ENCODE data around the gene TIGD3. TPM values are rescaled to one million over a fixed set of nuclear protein-coding genes. Genes with fewer than 3 reads are reported as not detected.

Gene TIGD3
- total RNA-seq, result 0.08 TPM in 1 of 2 replicates, not detected in the other

DNA sequence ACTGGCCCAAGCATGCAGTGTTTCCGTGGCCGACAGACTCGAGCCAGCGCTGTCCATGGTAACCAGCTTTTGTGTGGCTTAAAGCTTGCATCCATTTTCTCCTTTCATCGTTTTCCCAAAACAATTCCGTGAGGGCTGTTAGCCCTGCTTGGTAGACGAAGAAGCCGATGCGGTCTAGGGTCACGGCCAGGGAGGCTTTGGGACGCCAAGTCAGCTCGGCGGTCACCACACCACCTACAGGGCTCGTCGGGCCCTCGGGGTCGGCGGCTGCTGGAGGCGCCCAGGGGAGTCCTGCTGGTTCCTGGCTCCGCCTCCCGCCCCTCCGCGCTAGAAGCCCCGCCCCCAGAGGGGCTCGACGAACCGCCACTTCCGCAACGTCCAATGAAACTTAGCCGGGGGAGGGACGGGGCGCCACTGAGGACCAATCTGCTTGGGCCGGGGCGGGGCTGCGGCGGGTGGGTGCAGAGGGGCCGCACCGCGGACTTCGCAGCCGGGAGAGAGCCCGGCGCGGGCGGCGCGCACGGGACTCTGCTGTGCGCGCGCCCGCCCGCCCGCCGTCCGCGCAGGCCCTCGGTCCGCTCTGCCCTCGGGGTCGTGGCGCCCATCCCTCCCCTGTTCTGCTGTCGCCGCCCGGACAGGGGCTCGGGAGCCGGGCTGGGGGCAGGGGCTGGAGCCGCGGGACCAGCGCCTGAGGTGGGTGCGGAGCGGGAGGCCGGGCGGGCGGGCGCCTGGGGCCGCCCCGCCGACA lies at the start of gene TIGD3:
Gene TIGD3 (plus strand): TSS at position 487 of the 748 bp plus-strand sequence. CDS start 1,058 bp downstream, outside the sequence.

GRCh38 chr11:65314501-65315203 lies 39.9 kb upstream of the TIGD3 start, which contains the start of gene CDC42EP2:
TSS of gene CDC42EP2 (plus strand) at chr11:65314866. CDS start at chr11:65320899, 6,033 bp downstream.

GRCh38 chr11:65382033-65382803 lies 27.7 kb downstream of the TIGD3 start, which contains the start of gene SLC25A45:
TSS of gene SLC25A45 (minus strand) at chr11:65382646. CDS start at chr11:65381951, 695 bp downstream.

DNA sequence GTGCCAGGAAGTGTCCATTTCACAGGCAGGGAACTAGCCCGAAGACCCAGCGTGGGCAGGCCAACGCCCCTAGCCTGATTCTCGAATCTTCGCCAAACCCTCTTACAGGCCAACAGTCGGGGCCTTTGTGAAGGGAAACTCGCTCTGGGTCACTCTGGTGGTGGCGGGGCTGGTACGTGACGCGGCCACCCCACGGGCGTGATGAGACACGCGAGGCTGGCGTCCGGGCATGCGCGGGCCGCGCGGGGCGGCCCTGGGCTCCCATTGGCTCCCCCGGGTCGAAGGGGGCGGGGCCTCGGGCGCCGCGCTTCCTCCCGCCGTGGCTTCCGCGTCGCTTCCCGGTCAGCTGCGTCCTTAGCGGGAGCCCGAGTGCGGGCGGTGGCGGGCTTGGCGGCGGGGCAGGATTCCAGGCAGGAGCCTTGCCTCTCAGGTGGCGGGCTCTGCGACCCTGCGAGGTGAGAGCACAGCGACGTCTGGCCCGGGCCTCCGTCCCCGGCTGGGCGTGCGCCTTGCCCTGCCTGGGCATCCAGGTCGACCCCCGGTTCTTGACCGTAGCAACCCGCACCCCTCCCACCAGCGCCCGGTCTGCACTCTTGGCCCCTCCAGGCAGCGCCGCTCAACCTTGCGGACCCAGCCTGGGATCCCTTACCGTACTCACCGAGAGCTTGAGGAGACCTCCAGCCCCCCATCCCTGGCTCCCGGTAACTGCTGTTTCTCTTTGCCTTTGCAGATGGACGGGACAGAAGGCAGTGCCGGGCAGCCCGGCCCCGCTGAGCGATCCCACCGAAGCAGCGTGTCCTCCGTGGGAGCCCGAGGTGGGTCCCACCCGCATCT lies 32.0 kb downstream of the TIGD3 start, which contains the start of gene FRMD8:
Gene FRMD8 (plus strand): TSS at position 331 of the 834 bp plus-strand sequence. CDS start 400 bp downstream, at position 731.

Other genes with a start within 250 kb of the TIGD3 start
- gene TM7SF2, start 242.9 kb upstream of the TIGD3 start, total RNA-seq, result 9.6 and 18.6 TPM in 2 replicates
- gene ZNHIT2, start 237.1 kb upstream of the TIGD3 start, total RNA-seq, result 19.8 and 31.6 TPM in 2 replicates
- 496 and 642 TPM in 2 replicates for gene FAU, start 232.6 kb upstream of the TIGD3 start, total RNA-seq
- 57.9 and 90.9 TPM in 2 replicates for gene MRPL49, start 232.4 kb upstream of the TIGD3 start, total RNA-seq
- 16.4 and 16.6 TPM in 2 replicates for gene SYVN1, start 220.2 kb upstream of the TIGD3 start, total RNA-seq
- not detected in 2 replicates for gene SPDYC, start 184.5 kb upstream of the TIGD3 start, total RNA-seq
- 363 and 398 TPM in 2 replicates for gene CAPN1, start 172.8 kb upstream of the TIGD3 start, total RNA-seq
- 4.6 and 21.3 TPM in 2 replicates for gene POLA2, start 92.8 kb upstream of the TIGD3 start, total RNA-seq
- gene CDC42EP2, start 39.9 kb upstream of the TIGD3 start, total RNA-seq, result 22.4 and 27.5 TPM in 2 replicates
- 23.7 and 26.5 TPM in 2 replicates for gene DPF2, start 20.9 kb upstream of the TIGD3 start, total RNA-seq
- gene SLC25A45, start 27.9 kb downstream of the TIGD3 start, total RNA-seq, result 0.23 and 1.4 TPM in 2 replicates
- 55.0 and 62.9 TPM in 2 replicates for gene FRMD8, start 31.9 kb downstream of the TIGD3 start, total RNA-seq
- 4.3 and 7.9 TPM in 2 replicates for gene NEAT1, start 68.0 kb downstream of the TIGD3 start, total RNA-seq
- gene MALAT1, start 144.3 kb downstream of the TIGD3 start, total RNA-seq, result 636 and 1,552 TPM in 2 replicates
- 86.5 and 88.0 TPM in 2 replicates for gene SCYL1, start 170.3 kb downstream of the TIGD3 start, total RNA-seq
- gene LTBP3, start 203.6 kb downstream of the TIGD3 start, total RNA-seq, result 24.9 and 43.0 TPM in 2 replicates
- 66.4 and 90.1 TPM in 2 replicates for gene ZNRD2, start 215.7 kb downstream of the TIGD3 start, total RNA-seq
- gene FAM89B, start 217.8 kb downstream of the TIGD3 start, total RNA-seq, result 37.1 and 47.3 TPM in 2 replicates
- 55.5 and 75.6 TPM in 2 replicates for gene EHBP1L1, start 221.3 kb downstream of the TIGD3 start, total RNA-seq
- 0.23 and 0.57 TPM in 2 replicates for gene KCNK7, start 241.0 kb downstream of the TIGD3 start, total RNA-seq

Data from hair follicular keratinocyte (primary cell).